GM21515 (cell line): ENCODE results near the gene USP22.

ENCODE experiments used
- ATAC-seq: cut with Tn5 transposase; IDR thresholded peaks from one replicate; pipeline ENCODE4 v1.9.1; 2021; ENCODE audit not compliant: unreplicated experiment

USP22 gene

GRCh38 chr17:21002309-21003006 lies 40.4 kb downstream of the USP22 start:
- no peak for ATAC-seq

GRCh38 chr17:21001813-21002221 lies 41.0 kb downstream of the USP22 start:
- ATAC-seq, result no peak

GRCh38 chr17:21001111-21001812 lies 41.5 kb downstream of the USP22 start:
- ATAC-seq, result no peak

GRCh38 chr17:20999841-21000532 lies 42.8 kb downstream of the USP22 start:
- ATAC-seq, result no peak

GRCh38 chr17:20999044-20999573 lies 43.7 kb downstream of the USP22 start:
- no peak for ATAC-seq

GRCh38 chr17:20998571-20999043 lies 44.2 kb downstream of the USP22 start:
- no peak for ATAC-seq

- no peak for ATAC-seq
Measured at GRCh38 chr17:20997711-20998570, 44.9 kb downstream of the USP22 start.

GRCh38 chr17:20996724-20997615 lies 45.8 kb downstream of the USP22 start:
- ATAC-seq, result no peak

GRCh38 chr17:20995873-20996723 lies 46.7 kb downstream of the USP22 start:
- no peak for ATAC-seq

GRCh38 chr17:20995164-20995872 lies 47.5 kb downstream of the USP22 start:
- ATAC-seq, result no peak

- ATAC-seq, result no peak
Measured at GRCh38 chr17:20994779-20995149, 48.0 kb downstream of the USP22 start.

GRCh38 chr17:20993863-20994778 lies 48.7 kb downstream of the USP22 start:
- ATAC-seq, result no peak

- ATAC-seq, result no peak
Measured at GRCh38 chr17:20992987-20993862, 49.6 kb downstream of the USP22 start.

GRCh38 chr17:20992416-20992815 lies 50.4 kb downstream of the USP22 start:
- no peak for ATAC-seq

- no peak for ATAC-seq
Measured at GRCh38 chr17:20991276-20992037, 51.4 kb downstream of the USP22 start.
